Mesenchymal stem cell (in vitro differentiated cells and primary cell): ENCODE measurements around the gene HLA-DRA.
A peak's percentile ranks its signal among the peaks of the same experiment; 100 is the strongest.

Source experiments
- DNase-seq: peaks from one replicate; pipeline ENCODE4 v3.0.0-alpha.2; 2013
- H2AFZ ChIP-seq: one replicate; pipeline ENCODE4 v1.6.1; 2013; ENCODE audit warnings: low read depth, mild to moderate bottlenecking, control low read depth, inconsistent platforms, low read length, moderate library complexity
- H2AK5ac ChIP-seq: 2 replicates; pipeline ENCODE4 v1.6.1; 2013; ENCODE audit warnings: low read length, moderate library complexity, mild to moderate bottlenecking, inconsistent platforms; ENCODE audit not compliant: severe bottlenecking
- H2BK120ac ChIP-seq: one replicate; pipeline ENCODE4 v1.6.1; 2013; ENCODE audit warnings: low read depth, mild to moderate bottlenecking, inconsistent platforms, low read length, moderate library complexity
- H2BK12ac ChIP-seq, 2 experiments: one replicate each; pipeline ENCODE4 v1.6.1; 2013; ENCODE audit warnings: inconsistent platforms in 2 of 2, low read length in 2 of 2, mild to moderate bottlenecking in 2 of 2, moderate library complexity in 2 of 2, control low read depth in 1 of 2
- H2BK15ac ChIP-seq: one replicate; pipeline ENCODE4 v1.6.1; 2013; ENCODE audit warnings: mild to moderate bottlenecking, low read depth, inconsistent platforms; ENCODE audit not compliant: poor library complexity, severe bottlenecking
- H2BK5ac ChIP-seq: 2 replicates; pipeline ENCODE4 v1.6.1; 2013; ENCODE audit warnings: low read depth, mild to moderate bottlenecking, low read length, control low read depth, inconsistent platforms; ENCODE audit not compliant: poor library complexity, severe bottlenecking
- H3K14ac ChIP-seq, 2 experiments: one replicate each; pipeline ENCODE4 v1.6.1; 2013; ENCODE audit warnings: inconsistent platforms in 2 of 2, low read length in 2 of 2, control low read depth in 1 of 2, mild to moderate bottlenecking in 1 of 2, moderate library complexity in 1 of 2
- H3K18ac ChIP-seq, 2 experiments: one replicate each; pipeline ENCODE4 v1.6.1; 2013; ENCODE audit warnings: inconsistent platforms in 2 of 2, low read length in 2 of 2, control low read depth in 1 of 2, low read depth in 1 of 2, mild to moderate bottlenecking in 1 of 2
- H3K23ac ChIP-seq, 2 experiments: one replicate each; pipeline ENCODE4 v1.6.1; 2013; ENCODE audit warnings: inconsistent platforms in 2 of 2, low read length in 2 of 2, mild to moderate bottlenecking in 2 of 2, moderate library complexity in 2 of 2, control low read depth in 1 of 2
- H3K27ac ChIP-seq: 2 replicates; pipeline ENCODE4 v1.5.1; 2013; ENCODE audit warnings: mild to moderate bottlenecking, moderate library complexity, low read length, control low read depth, inconsistent platforms; ENCODE audit not compliant: poor library complexity, severe bottlenecking
- H3K27me3 ChIP-seq, 2 experiments: 2 replicates each; pipeline versions ENCODE4 v1.6.1 to v1.7.0; 2013; ENCODE audit warnings: low read length in 2 of 2, mild to moderate bottlenecking in 2 of 2, moderate library complexity in 2 of 2, control low read depth in 1 of 2, inconsistent platforms in 1 of 2; ENCODE audit not compliant: control insufficient read depth in 1 of 2, insufficient read depth in 1 of 2
- H3K36me3 ChIP-seq, 2 experiments: 2 replicates each; pipeline versions ENCODE4 v1.6.1 to v1.7.0; 2013; ENCODE audit warnings: low read length in 2 of 2, control low read depth in 1 of 2, inconsistent platforms in 1 of 2, low read depth in 1 of 2, mild to moderate bottlenecking in 1 of 2; ENCODE audit not compliant: insufficient read depth in 2 of 2, control insufficient read depth in 1 of 2
- H3K4ac ChIP-seq, 2 experiments: one replicate each; pipeline ENCODE4 v1.6.1; 2013; ENCODE audit warnings: inconsistent platforms in 2 of 2, low read length in 2 of 2, mild to moderate bottlenecking in 2 of 2, moderate library complexity in 2 of 2, control low read depth in 1 of 2, low read depth in 1 of 2
- H3K4me1 ChIP-seq: 2 replicates; pipeline ENCODE4 v1.6.1; 2013; ENCODE audit warnings: low read depth, low read length, control low read depth; ENCODE audit not compliant: control insufficient read depth, insufficient read depth
- H3K4me2 ChIP-seq: 2 replicates; pipeline ENCODE4 v1.6.1; 2013; ENCODE audit warnings: low read length, mild to moderate bottlenecking, inconsistent platforms; ENCODE audit not compliant: poor library complexity, severe bottlenecking
- H3K4me3 ChIP-seq, 2 experiments: 2 replicates each; pipeline versions ENCODE4 v1.5.1 to v1.7.0; 2013; ENCODE audit warnings: low read length in 2 of 2, mild to moderate bottlenecking in 2 of 2, control low read depth in 1 of 2, low read depth in 1 of 2; ENCODE audit not compliant: insufficient read depth in 1 of 2
- H3K79me1 ChIP-seq: replicated peaks from 2 replicates; pipeline ENCODE4 v1.6.1; 2013; ENCODE audit warnings: mild to moderate bottlenecking, control low read depth, low read length, inconsistent platforms; ENCODE audit not compliant: poor library complexity, severe bottlenecking
- H3K9ac ChIP-seq: 2 replicates; pipeline ENCODE4 v1.7.0; 2013; ENCODE audit warnings: mild to moderate bottlenecking, low read length, moderate library complexity
- H3K9me3 ChIP-seq: 2 replicates; pipeline ENCODE4 v1.7.0; 2013; ENCODE audit warnings: mild to moderate bottlenecking, low read length; ENCODE audit not compliant: control insufficient read depth
- H4K8ac ChIP-seq: one replicate; pipeline ENCODE4 v1.6.1; 2013; ENCODE audit warnings: inconsistent platforms, mild to moderate bottlenecking, low read length, moderate library complexity
- H4K91ac ChIP-seq: one replicate; pipeline ENCODE4 v1.6.1; 2013; ENCODE audit warnings: mild to moderate bottlenecking, low read length, inconsistent platforms
- WGBS: methylation state at CpG from one replicate; pipeline ENCODE4 v1.1.7; 2013; ENCODE audit warnings: mixed read lengths; 5-methylcytosine and 5-hydroxymethylcytosine counted together

Gene HLA-DRA

GRCh38 chr6:32413427-32414047 is 26.1 kb upstream of the HLA-DRA start:
- Histone ChIP-seq H3K79me1 (no peaks in the 10 kb centered on the region), H3K9me3 (no peaks in the 10 kb centered on the region), H3K14ac (no peak overlapping the region), H4K8ac (no peak overlapping the region), H3K18ac (no peak overlapping the region), H3K4ac (no peak overlapping the region), H2BK5ac (no peak overlapping the region), H3K9ac (no peak overlapping the region), H3K4me2 (no peak overlapping the region), H2AK5ac (no peak overlapping the region), H2BK120ac (no peak overlapping the region), H3K4me3 (no peak overlapping the region), H3K23ac (no peak overlapping the region), H4K91ac (no peak overlapping the region), H2BK15ac (no peak overlapping the region), H2BK12ac (no peak overlapping the region), H3K27me3 (peaks cover 37 to 74% of the 10 kb centered on the region in 2 experiments), H3K36me3 (no peaks in the 10 kb centered on the region), H3K4me1 (no peaks in the 10 kb centered on the region), H2AFZ (no peak overlapping the region), H3K27ac (no peak overlapping the region)
- DNase-seq, result peak; percentile 60
- 3% methylated on average over 9 of the region's 11 CpGs for WGBS

- H3K23ac ChIP-seq, result no peak overlapping the region
- no peak overlapping the region for H4K91ac ChIP-seq
- 3% methylated on average over 9 of the region's 13 CpGs for WGBS
- H3K4me1 ChIP-seq, result no peaks in the 10 kb centered on the region
- no peak overlapping the region for H2BK120ac ChIP-seq
- peaks cover 46 to 86% of the 10 kb centered on the region in 2 experiments for H3K27me3 ChIP-seq
- peak overlapping the region; percentile 50 for H3K9ac ChIP-seq
- H2BK15ac ChIP-seq, result no peak overlapping the region
- H2BK12ac ChIP-seq, result no peak overlapping the region
- no peak overlapping the region for H3K14ac ChIP-seq
- H3K27ac ChIP-seq, result no peak overlapping the region
- H3K4me3 ChIP-seq, result peak overlapping the region in 1 of 2 experiments; percentile 1
- H3K79me1 ChIP-seq, result no peaks in the 10 kb centered on the region
- DNase-seq, result peak; percentile 74
- no peak overlapping the region for H2AK5ac ChIP-seq
- no peak overlapping the region for H3K18ac ChIP-seq
- H2BK5ac ChIP-seq, result no peak overlapping the region
- no peak overlapping the region for H4K8ac ChIP-seq
- no peak overlapping the region for H2AFZ ChIP-seq
- no peaks in the 10 kb centered on the region for H3K36me3 ChIP-seq
- no peak overlapping the region for H3K4me2 ChIP-seq
- H3K4ac ChIP-seq, result no peak overlapping the region
- H3K9me3 ChIP-seq, result no peaks in the 10 kb centered on the region
Observed at GRCh38 chr6:32415521-32416019, 24.1 kb upstream of the HLA-DRA start.

DNA sequence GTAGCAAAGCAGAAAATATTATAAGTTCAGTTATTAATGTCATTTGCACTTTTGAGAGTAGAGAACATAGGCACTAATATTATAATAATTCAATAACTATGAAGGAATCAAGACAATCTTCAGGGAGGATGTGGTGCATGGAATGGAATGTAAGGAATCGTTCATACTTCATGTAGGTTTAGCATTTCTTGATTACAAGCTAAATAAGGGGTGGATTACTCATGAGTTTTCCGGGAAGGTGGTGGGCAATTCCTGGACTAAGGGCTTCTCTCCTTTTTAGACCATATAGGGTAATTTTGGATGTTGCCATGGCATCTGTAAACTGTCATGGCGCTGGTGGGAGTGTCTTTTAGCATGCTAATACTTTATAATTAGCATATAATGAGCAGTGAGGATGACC is 23.7 kb upstream of the HLA-DRA start:
- no peak overlapping the region for H4K91ac ChIP-seq
- H2AK5ac ChIP-seq, result no peak overlapping the region
- no peak overlapping the region for H2BK120ac ChIP-seq
- H2AFZ ChIP-seq, result no peak overlapping the region
- no peak overlapping the region for H2BK15ac ChIP-seq
- H2BK12ac ChIP-seq, result no peak overlapping the region
- no peak overlapping the region for H3K4me3 ChIP-seq
- H3K27ac ChIP-seq, result no peak overlapping the region
- H3K79me1 ChIP-seq, result no peaks in the 10 kb centered on the region
- 60% methylated on average over 3 of the region's 3 CpGs for WGBS
- H3K9me3 ChIP-seq, result no peaks in the 10 kb centered on the region
- H3K4ac ChIP-seq, result no peak overlapping the region
- H3K14ac ChIP-seq, result no peak overlapping the region
- no peak overlapping the region for H3K23ac ChIP-seq
- DNase-seq, result no peak
- no peak overlapping the region for H2BK5ac ChIP-seq
- H3K9ac ChIP-seq, result peak overlapping the region; percentile 50
- H3K36me3 ChIP-seq, result no peaks in the 10 kb centered on the region
- H3K27me3 ChIP-seq, result peaks cover 51 to 88% of the 10 kb centered on the region in 2 experiments
- H3K18ac ChIP-seq, result no peak overlapping the region
- H3K4me1 ChIP-seq, result no peaks in the 10 kb centered on the region
- H4K8ac ChIP-seq, result no peak overlapping the region
- no peak overlapping the region for H3K4me2 ChIP-seq

- 96% methylated on average over 2 of the region's 3 CpGs for WGBS
Observed at GRCh38 chr6:32424589-32425300, 14.9 kb upstream of the HLA-DRA start.

More at GRCh38 chr6:32424589-32425300, 14.9 kb upstream of the HLA-DRA start:
- Histone ChIP-seq H3K36me3 (no peaks in the 10 kb centered on the region), H4K91ac (no peak overlapping the region), H3K9ac (no peak overlapping the region), H3K27ac (no peak overlapping the region), H2BK12ac (no peak overlapping the region), H2BK15ac (no peak overlapping the region), H3K4me1 (no peaks in the 10 kb centered on the region), H3K14ac (no peak overlapping the region), H3K4ac (no peak overlapping the region), H3K23ac (no peak overlapping the region), H2AK5ac (no peak overlapping the region), H3K4me3 (no peak overlapping the region), H3K18ac (no peak overlapping the region), H2BK120ac (no peak overlapping the region), H3K79me1 (no peaks in the 10 kb centered on the region), H2BK5ac (no peak overlapping the region), H3K9me3 (no peaks in the 10 kb centered on the region), H3K27me3 (peaks cover 24 to 28% of the 10 kb centered on the region in 2 experiments), H3K4me2 (no peak overlapping the region), H2AFZ (no peak overlapping the region), H4K8ac (no peak overlapping the region)
- DNase-seq, result no peak
